NCI-H2029 (cell line): ENCODE results near the gene IL18R1.

Experiments
- DNase-seq: peaks from one replicate; lab custom pipeline; 2025; lab: John Stamatoyannopoulos, UW

The IL18R1 gene

DNA sequence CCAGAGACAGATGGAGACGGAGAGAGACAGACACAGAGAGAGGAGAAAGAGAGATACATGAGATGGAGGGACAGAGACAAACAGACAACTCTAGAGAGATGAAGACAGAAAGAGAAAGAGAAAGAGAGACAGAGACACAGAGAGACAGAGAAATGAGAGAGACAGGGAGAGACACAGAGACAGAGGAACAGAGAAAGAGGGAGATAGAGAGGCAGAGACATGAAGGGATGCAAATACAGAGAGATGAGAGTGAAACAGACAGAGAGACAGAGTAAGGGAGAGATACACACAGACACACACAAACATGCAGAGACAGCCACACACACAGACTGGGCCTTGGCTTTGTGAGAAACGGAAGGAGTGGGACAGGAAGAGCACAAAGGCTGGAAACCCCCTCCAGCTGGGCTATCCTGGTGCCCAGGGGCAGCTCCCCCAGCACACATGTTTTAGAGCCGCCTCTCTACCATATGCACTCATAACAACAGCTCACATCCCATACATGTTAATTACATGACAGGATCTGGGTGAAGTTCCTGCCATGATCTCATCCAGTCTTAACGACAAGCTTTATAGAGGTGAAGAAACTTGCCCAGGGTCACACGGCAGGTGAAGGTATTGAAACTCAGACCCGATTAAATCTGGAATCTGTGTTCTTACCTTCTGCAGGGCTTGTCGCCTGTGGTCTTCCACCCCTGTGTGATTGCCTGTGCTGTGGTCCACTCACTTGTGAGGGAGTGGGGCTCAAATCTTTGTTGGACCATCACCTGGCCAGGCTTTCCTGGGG is 32.4 kb downstream of the IL18R1 start:
- DNase-seq: no peak

GRCh38 chr2:102391565-102391964 is 36.0 kb downstream of the IL18R1 start:
- DNase-seq: no peak

GRCh38 chr2:102392096-102392495 is 36.5 kb downstream of the IL18R1 start:
- no peak for DNase-seq

- no peak for DNase-seq
Measured at GRCh38 chr2:102392942-102393341, 37.3 kb downstream of the IL18R1 start.

DNA sequence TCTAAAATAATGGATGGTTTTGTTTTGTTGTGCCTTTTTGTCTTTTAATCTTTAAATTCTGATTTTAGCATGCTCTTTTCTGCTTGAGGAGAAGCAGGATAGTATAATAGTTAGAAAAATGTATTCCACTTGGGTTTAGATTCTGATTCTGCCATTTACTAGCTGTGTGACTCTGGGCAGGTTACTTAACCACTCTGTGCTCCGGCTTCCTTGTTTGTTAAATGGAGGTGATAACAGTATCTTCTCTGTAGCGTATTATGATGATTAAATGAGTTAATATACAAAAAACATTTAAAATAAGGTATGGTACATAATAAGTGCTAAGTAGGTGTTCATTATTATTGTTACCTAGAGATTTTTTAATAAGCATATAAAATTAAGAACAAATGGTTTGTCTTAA is 40.4 kb downstream of the IL18R1 start:
- DNase-seq: no peak

GRCh38 chr2:102397209-102397608 is 41.6 kb downstream of the IL18R1 start:
- no peak for DNase-seq

DNA sequence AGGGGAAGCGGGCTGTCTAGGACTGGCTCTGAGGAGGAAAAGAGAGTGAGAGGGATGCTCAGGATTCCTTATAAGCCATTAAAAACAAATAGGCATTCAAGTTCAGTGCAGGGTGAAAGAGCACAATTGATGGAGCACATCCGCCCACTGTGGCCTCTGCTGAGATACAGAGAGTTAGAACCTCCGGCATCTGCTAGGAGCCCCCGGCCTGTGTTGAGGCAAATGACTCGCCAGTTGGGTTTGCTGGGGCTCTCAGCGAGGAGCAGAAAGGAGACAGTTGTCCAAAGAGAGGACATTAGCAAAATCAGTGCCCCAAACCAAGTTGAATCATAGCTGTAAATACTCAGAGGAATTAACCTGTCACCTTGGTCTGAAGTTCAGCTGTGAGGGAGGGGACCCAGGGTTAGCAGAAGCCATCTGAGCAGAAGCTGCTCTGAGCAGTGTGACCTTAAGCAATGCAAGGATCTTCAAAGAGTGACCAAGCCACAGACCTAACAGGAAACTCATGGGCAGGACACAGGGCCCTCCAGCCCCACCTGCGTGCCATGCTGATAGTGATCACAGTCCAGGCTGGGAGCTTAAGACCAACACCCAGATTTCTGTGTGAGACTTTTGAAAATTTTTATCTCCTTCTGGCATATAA is 44.0 kb downstream of the IL18R1 start:
- DNase-seq: no peak

GRCh38 chr2:102401456-102401855 is 45.9 kb downstream of the IL18R1 start:
- DNase-seq: no peak

DNA sequence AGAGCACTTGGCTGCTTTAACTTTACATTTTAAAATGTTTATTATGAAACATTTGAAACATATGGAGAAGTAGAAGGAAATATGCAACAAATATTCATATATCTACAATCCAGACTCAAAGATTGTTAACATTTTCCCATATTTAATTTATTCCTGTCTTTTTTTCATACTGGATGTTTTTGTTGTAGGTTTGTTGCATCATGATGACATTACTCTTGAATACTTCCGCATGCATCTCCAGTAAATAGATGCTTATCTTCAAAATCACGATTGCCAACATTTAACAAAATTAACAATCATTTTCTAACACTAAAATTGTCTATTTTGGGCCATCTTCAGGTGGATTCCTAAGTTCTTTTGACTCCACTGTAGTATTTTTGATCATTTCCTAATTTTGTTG is 46.3 kb downstream of the IL18R1 start:
- no peak for DNase-seq

- no peak for DNase-seq
Measured at GRCh38 chr2:102410952-102411351, 55.4 kb downstream of the IL18R1 start.

GRCh38 chr2:102412199-102412598 is 56.6 kb downstream of the IL18R1 start:
- DNase-seq: no peak

- no peak for DNase-seq
Measured at GRCh38 chr2:102417946-102418345, 62.4 kb downstream of the IL18R1 start.

- DNase-seq: no peak
Measured at GRCh38 chr2:102418421-102418961, 62.9 kb downstream of the IL18R1 start.

GRCh38 chr2:102420290-102420689 is 64.7 kb downstream of the IL18R1 start:
- DNase-seq: no peak

GRCh38 chr2:102421890-102422759 is 66.5 kb downstream of the IL18R1 start:
- DNase-seq: no peak

DNA sequence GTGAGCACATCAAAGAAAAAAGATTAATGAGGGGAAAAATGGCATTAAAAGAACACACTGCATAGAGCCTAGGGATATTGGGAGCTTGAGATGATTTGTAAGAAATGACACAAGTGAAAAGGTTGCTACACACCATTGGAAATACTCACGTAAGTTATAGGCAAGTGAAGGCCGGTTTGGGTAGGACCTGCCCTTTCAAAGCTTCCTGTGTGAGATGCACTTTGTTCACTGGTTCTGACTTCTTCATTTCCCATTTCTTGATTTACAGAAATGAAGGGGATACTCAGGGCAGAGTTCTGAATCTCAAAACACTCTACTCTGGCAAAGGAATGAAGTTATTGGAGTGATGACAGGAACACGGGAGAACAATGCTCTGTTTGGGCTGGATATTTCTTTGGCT is 67.3 kb downstream of the IL18R1 start, which contains the start of gene IL18RAP:
Gene IL18RAP, plus strand, starts transcription at position 251 of the 400 bp plus-strand sequence. Its CDS starts 118 bp downstream, at position 369.
- DNase-seq: no peak

DNA sequence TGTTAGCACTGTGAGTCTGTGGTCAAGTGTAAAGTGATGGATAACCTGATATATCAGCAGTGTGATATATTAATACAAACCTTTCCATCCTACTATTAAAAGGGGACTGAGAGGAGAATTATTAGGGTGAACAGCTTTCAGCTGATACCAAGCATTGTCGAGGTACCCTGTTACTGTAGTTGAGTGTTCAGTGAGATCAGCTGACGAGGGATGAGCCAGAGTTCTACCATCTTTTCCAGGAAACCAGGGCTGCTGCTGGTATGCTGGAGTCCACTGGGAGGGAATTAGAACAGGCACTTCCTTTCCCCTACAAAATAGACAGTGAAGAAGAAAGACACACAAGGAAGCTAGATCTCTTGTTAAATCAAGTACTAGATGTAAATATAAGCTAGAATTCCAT is 67.8 kb downstream of the IL18R1 start:
- no peak for DNase-seq

DNA sequence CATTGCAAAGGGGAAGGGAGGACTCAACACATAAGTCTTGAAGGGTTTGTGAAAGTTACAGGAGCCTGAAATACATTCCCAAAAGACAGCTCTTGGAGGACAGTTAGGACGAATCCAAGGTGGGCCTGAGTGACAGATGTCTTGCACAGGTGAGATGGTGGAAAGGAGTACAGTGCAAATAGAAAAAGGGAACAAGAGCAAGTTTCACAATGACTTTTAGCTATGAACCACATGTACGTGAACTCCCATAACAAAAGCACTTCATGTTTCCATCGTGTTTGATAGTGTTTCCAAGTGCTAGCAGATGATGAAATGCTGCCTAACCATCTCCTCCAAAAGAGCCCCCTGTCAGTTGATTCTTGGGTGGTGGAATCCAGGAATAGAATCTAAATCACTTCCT is 69.2 kb downstream of the IL18R1 start:
- no peak for DNase-seq

- no peak for DNase-seq
Measured at GRCh38 chr2:102425441-102426132, 70.0 kb downstream of the IL18R1 start.

GRCh38 chr2:102427249-102427648 is 71.7 kb downstream of the IL18R1 start:
- DNase-seq: no peak

GRCh38 chr2:102428573-102428972 is 73.0 kb downstream of the IL18R1 start:
- no peak for DNase-seq

DNA sequence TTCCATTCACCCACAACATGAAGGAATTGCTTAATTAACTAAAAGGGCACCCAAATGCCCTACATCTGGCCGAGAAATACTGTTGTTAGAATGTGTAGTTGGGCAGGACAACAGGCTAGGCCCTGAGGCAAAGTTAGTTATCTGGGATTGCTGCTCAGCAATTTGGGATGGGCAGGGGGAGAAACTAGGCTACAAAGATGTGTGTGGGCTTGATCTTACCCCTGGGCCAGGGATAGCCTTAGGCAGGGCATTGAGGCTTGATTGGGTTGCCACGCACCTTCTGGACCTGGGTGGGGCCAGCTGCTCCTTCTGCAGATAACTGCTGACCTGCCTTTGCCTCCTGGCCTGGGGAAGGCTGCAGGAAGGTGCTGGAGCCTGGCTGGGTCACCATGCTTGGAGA is 76.8 kb downstream of the IL18R1 start:
- no peak for DNase-seq
